HG03571 (cell line): ENCODE data around the gene OR2Y1.
"Not testable (repeated sequence)": the region's sequence is repeated elsewhere in the genome, so short reads cannot be mapped to it uniquely, and the experiment has no call there.

Experiments
- ATAC-seq: cut with Tn5 transposase; IDR thresholded peaks from one replicate; pipeline ENCODE4 v1.9.1; 2021; ENCODE audit not compliant: unreplicated experiment

Gene OR2Y1

DNA sequence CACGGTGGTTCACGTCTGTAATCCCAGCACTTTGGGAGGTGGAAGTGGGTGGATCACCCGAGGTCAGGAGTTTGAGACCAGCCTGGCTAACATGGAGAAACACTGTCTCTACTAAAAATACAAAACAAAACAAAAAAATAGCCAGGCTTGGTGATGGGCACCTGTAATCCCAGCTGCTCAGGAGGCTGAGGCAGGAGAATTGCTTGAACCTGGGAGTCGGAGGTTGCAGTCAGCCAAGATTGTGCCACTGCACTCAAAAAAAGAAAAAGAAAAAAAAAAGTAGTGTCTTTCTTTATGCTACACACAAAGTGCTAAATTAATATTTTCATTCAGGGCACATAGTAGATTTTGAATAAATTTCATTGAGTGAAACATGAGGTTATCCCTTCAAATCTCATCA lies 1.1 kb upstream of the OR2Y1 start:
- ATAC-seq = not testable (repeated sequence)

DNA sequence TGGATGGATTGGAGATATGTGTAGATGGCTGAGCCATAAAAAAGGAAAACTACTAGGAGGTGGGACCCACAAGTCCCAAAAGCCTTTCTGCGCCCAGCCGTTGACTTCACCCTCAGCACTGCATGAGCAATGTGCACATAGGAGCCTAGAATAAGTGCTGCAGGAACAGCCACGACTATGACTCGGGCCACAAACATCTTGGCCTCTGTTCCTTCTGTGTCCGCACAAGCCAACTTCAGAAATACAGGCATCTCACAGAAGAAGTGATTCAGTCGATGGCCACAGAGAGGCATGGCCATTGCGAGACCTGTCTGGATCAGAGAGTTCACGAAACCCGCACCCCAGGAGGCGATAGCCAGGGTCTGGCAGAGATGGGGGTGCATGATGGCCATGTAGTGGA lies 587 bp downstream of the OR2Y1 start:
- ATAC-seq = no peak

DNA sequence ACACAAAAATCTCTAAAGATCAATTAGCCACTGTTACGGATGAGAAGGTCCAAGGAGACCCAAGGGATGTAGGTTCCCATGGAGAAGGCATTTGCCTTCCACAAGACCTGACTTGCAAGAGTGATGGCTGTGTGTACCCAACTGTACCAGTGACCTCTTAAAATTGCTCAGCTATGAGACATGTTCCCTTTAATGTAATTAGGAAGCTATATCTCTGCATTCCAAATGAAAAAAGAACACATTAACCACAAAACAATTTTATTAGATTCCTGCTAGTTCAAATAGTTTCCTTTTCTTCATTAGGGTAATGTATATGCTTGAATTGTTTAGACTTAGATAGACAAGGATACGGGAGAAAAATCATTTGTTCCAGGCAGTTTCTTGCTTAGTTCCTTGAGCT lies 3.3 kb downstream of the OR2Y1 start:
- ATAC-seq = no peak

DNA sequence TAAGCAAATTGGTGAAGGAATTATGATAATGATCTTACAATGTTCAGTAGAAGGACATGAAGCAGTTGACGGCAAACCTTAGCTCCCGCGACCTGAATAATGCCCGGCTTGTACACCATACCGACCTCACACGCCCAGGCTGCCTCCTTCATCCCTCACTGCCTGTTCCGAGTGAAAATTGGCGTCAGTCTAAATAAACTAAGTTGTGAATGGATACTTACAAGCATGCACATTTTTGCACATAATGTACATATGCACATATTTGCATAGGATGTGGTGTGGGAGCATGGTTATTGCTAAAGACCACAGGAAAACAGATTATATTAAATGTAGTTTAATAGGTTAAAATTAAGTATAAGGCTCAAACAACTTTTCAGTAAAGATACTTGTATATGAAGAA lies 14.9 kb downstream of the OR2Y1 start:
- ATAC-seq = no peak

DNA sequence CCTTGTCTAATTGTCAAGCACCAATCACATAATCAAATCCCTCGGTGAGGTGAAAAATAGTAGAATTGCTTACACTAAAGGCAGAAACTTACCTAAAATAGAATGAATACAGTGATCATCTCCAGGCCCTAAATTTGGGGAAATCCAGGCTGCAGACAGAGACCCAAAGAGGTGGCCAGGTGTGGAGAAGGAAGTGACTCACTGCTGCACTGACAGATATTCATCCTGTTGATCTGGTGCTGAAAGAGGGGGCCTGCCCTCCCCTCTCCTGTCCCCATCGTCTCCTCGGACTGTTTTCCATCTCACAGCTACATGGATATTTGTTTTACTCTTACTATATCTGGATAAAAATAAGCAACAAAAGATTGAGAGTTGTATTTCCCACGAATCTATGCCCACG lies 15.9 kb downstream of the OR2Y1 start:
- no peak for ATAC-seq

DNA sequence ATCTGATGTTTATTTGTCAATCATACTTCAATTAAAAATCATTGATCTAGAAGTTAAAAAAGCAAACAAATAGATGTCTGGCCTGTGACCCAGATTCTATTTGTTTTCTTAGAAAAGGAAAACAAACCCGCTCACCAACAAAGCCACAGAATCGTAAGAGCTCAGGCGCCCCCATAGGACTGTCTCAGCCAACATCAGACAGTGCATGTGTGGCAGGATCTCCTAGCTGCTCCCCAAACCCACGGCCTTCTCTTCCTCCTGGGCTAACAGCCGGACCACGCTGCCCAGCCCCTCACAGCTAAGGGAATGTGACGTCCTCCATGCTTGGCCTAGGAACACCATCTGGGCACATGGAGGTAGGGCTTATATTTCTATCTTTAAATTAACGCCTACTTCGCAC lies 19.4 kb downstream of the OR2Y1 start:
- ATAC-seq = no peak

DNA sequence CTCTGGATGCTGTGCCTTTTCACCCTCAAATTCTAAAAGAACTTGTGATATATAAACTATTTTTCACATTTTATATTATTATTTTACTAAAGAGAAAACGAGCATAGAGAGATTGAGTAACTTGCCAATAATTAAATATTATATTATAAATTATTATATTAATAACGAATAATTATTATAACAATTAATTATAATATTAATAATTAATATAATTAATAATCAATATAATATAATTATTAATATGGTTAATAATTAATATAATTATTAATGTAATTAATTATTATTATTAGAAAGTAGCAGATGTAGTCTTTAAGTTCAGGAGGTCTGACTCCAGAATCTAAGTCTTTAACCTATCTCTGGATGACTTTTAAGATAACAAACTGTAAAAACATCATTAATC lies 20.1 kb downstream of the OR2Y1 start:
- no peak for ATAC-seq

DNA sequence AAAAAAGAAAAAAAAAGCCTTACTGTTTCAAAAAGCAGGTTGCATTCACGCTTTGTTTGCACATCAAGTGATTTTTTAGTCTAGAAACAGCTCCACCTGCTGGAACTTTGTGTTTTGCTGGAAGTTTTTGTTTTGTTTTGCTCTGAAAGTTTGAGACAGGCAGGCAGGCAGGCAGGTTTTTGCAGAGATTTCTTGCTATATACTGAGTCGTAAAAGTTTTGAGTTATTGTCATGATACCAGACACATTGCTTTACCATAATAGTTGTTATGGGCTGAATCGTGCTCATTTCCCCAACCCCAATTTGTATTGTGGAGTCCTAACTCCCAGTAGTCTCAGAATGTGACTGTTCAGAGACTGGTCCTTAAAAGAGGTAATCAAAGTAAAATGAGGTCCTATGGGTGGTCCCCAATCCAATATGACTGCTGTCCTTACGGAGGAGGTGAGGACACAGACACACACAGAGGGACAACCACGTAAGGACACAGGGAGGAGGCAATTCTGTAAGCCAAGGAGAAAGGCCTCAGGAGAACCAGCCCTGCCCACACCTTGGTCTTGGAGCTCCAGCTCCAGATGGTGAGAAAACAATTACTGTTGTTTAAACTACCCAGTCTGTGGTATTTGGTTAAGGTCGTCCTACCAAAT lies 20.9 kb downstream of the OR2Y1 start:
- no peak for ATAC-seq

DNA sequence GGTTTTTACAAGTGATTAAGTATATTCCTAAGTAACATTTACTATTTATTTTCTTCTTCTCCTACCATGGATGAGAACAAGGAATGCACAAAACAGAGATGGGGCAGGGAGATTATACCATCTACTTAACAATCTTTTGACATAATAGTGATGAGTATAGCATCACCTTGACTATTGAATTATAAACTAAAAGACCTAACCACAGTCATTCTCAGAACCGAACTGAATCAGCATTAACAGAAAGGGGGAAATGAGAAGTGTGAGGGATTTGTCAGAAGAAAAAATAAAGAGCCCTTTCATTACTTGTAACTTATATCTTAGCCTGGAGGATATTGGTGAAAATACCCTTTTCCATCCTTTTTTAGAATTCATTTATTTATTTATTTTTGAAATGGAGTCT lies 21.9 kb downstream of the OR2Y1 start:
- no peak for ATAC-seq

DNA sequence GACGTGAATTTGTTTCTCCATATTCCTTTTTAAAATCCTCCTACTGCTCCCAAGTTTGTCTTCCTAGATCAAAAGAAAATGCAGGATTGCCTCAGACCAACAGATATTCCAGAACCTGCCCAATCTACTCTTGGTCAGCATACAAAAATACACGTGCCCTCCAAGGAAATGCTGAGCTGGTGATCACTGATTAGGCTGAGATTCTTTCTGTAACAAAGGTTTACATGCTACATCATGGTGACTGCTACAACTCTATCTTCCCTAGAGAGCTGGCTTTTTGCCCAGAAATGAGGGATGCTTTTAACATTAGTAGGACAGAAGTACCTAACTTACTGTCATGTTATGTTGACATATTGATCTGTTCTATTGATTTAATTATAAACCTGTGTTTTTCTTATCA lies 35.5 kb downstream of the OR2Y1 start:
- no peak for ATAC-seq

DNA sequence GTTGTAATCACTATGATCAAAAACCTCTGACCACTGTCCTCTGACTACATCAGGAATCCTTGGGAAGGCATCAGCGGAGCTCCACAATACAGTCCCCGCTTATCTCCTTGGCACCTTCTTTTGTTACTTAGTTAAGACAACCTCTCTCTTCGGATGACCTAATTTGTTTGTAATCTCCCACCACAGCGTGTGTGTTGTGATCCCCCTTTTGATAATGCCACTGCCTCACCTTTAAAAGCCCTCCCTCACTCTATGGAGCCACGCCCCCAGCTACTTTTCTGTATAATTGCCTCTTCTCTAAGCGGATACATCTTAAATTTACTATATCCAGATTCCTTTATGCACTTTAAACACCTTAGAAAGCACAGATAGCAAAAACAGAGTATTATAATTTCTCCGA lies 35.9 kb downstream of the OR2Y1 start:
- no peak for ATAC-seq

DNA sequence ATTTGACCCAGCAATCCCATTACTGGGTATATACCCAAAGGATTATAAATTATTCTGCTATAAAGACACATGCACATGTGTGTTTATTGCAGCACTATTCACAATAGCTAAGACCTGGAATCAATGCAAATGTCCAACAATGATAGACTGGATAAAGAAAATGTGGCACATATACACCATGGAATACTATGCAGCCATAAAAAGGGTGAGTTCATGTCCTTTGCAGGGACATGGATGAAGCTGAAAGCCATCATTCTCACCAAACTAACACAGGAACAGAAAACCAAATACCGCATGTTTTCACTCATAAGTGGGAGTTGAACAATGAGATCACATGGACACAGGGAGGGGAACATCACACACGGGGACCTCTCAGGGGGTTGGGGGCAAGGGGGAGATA lies 36.5 kb downstream of the OR2Y1 start:
- not testable (repeated sequence) for ATAC-seq

DNA sequence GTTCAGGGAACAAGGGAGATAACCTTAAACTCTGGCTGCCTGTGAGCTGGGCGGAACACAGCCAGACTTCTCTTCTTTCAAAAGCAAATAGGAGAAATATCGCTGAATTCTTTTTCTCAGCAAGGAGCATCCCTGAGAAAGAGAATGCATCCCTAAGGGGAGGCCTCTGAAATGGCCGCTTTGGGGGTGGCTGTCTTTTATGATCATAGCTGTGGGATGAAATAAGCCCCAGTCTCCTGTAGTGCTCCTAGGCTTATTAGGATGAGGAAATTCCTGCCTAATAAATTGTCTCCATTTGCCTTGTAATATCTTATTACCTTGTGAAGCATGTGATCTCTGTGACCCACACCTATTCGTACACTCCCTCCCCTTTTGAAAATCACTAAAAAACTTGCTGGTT lies 39.4 kb downstream of the OR2Y1 start:
- not testable (repeated sequence) for ATAC-seq

DNA sequence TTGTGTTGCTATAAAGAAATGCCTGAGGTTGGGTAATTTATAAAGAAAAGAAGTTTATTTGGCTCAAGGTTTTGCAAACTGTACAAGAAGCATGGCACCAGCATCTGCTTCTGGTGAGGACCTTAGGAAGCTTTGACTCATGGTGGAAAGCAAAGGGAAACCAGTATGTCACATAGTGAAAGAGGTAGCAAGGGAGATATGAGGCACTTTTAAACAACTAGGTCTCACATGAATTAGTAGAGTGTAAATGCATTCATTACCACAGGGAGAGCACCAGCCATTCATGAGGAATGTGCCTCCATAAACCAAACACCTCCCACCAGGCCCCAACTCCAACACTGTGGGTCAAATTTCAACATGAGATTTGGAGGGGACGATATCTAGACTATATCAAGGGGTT lies 40.8 kb downstream of the OR2Y1 start:
- no peak for ATAC-seq

DNA sequence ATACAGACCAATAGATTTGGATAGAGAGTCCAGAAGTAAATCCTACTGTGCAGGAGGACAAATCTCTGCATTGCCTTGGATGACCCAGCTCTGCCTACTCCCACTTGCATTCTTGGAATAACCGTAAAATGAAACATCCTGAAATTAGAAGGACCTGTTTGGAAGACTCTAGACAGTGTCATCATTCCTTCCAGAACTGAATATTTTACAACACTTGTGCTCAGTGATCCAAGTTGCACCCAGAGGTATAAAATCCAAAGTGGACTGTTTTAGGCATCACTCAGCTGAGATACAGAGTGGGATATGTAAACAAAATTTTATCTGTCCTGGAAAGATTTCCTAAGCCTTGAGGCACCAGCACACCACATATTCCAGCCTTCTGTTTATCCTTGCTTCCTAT lies 43.7 kb downstream of the OR2Y1 start:
- ATAC-seq = no peak

DNA sequence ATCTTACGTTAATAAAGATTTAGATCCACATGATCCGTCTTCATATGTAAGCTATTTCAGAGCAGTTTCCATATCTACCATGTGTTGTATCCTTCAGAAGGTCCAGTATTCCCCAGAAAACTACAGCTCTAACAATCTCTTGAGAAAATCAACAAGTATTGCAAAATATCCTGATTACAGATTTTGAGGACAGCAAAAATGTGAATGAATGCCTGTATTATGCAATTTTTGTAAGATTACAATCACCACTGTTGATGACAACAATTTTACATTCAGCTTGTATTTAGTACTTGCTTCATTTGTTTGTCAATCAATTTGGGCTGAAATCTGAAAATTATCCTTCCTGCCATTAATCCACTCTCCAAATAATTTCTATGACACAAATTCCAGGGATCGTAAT lies 47.4 kb downstream of the OR2Y1 start:
- no peak for ATAC-seq

DNA sequence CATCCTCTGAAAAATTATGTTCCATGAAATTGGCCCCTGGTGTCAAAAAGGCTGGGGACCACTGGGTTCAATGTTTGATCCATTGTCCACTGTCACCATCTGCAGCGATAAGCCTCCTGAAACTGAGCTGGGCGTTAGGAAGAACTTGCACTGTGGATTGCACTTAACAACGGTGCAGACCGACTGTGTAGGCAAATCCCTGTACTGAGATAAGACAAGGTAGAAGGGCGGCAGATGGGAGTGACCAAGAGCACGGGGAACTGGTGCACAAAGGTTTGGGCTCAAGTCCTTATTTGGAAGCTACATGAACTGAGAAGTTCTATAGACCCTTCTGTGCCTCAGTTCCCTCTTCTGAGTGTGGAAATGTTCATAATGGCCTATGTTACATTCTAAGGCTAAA lies 48.8 kb downstream of the OR2Y1 start:
- no peak for ATAC-seq

DNA sequence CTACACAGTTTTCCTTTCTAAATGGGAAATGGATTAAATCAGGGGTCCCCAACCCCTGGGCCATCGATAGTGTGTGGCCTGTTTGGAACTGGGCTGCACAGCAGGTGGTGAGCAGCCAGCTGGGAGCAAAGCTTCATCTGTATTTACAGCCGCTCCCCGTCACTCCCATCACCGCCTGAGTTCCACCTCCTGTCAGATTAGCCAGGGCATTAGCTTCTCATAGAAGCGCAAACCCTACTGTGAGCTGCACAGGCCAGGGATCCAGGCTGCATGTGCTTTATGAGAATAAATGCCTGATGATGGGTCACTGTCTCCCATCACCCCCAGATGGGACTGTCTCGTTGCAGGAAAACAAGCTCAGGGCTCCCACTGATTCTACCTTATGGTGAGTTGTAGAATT lies 49.3 kb downstream of the OR2Y1 start:
- no peak for ATAC-seq

DNA sequence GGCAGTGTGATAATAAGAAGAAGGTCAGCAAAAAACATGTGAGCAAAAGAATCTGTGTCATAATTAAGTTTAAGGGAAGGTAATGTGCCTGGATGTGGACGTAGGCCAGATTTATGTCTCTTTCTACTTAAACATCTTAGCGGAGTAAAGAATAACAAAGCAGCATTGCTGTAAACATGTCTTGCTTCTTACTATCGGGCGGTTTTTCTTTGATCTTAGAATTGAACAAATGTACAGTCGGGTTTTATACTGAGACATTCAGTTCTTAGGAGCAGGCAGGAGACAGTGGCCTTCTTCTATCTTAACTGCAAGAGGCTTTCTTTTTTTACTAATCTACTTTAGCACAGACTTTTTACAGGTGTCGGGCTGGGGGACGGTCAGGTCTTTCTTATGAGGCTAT lies 50.1 kb downstream of the OR2Y1 start:
- ATAC-seq = no peak
